H7 (cell line): ENCODE results near the gene PRAMEF26. TPM values are rescaled to one million over a fixed set of nuclear protein-coding genes. Genes with fewer than 3 reads are reported as not detected.
"Not testable (repeated sequence)": the region's sequence is repeated elsewhere in the genome, so short reads cannot be mapped to it uniquely, and the experiment has no call there.

Source experiments
- DNase-seq: peaks from one replicate; pipeline ENCODE4 v3.0.0; 2012
- H3K27me3 ChIP-seq: 2 replicates; pipeline ENCODE4 v1.6.0; 2011; ENCODE audit warnings: mild to moderate bottlenecking, low read length; ENCODE audit not compliant: control insufficient read depth, insufficient read depth
- H3K36me3 ChIP-seq: replicated peaks from 2 replicates; pipeline ENCODE4 v1.5.1; 2011; ENCODE audit warnings: low read length; ENCODE audit not compliant: control insufficient read depth, insufficient read depth
- H3K4me3 ChIP-seq: 2 replicates; pipeline ENCODE4 v1.5.1; 2011; ENCODE audit warnings: low read depth, mild to moderate bottlenecking, control low read depth, low read length, moderate library complexity; ENCODE audit not compliant: insufficient read depth
- total RNA-seq: library from RNA; depleted of rRNA; stranded (reverse); fragments of >200 nt; shearing (Covaris generic); gene quantifications from 2 replicates; pipeline ENCODE4 v1.2.3, GENCODE V29; 2014; rRNA removed

The PRAMEF26 gene
- not detected in 2 replicates for total RNA-seq

DNA sequence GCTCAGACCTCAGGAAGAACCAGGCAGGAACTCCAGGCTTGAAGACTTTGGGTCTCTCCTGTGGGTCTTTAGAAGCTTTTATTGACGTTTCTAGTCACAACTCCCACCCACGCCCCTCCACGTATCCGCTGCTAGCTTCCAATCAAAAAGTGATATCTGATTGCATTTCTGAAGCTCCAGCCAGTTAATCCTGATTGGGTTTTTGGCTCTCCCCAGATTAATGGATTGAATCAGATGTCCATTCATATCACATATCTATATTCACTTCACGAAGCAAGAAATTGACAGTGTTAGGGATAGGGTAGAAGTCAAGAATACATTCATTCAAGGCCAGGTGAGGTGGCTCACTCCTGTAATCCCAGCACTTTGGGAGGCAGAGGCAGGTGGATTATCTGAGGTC lies at the start of gene PRAMEF26:
Gene PRAMEF26 (minus strand): TSS at position 101 of the 400 bp plus-strand sequence. CDS start 2,914 bp downstream, outside the sequence.
- H3K36me3 ChIP-seq, H3K4me3 ChIP-seq, DNase-seq, H3K27me3 ChIP-seq: not testable (repeated sequence)

- H3K27me3 ChIP-seq, H3K4me3 ChIP-seq, DNase-seq, H3K36me3 ChIP-seq: not testable (repeated sequence)
These were observed 45.5 kb upstream of the PRAMEF26 start, which contains the start of gene PRAMEF13 for GRCh38 chr1:13201309-13201708. Gene PRAMEF13 (minus strand): TSS chr1:13201409. CDS start chr1:13199589, 1,820 bp downstream.

- DNase-seq, H3K27me3 ChIP-seq, H3K36me3 ChIP-seq, H3K4me3 ChIP-seq: not testable (repeated sequence)
These were observed 15.7 kb upstream of the PRAMEF26 start, which contains the start of gene PRAMEF9 for GRCh38 chr1:13171548-13171947. Gene PRAMEF9 (plus strand): TSS chr1:13171848. CDS start chr1:13175281, 3,433 bp downstream.

- not testable (repeated sequence) for DNase-seq, H3K36me3 ChIP-seq, H3K27me3 ChIP-seq, H3K4me3 ChIP-seq
These were observed 9.7 kb upstream of the PRAMEF26 start, which contains the start of gene HNRNPCL4 for GRCh38 chr1:13165531-13165930. Gene HNRNPCL4 (minus strand): TSS chr1:13165631. CDS start chr1:13165467, 164 bp downstream.

DNA sequence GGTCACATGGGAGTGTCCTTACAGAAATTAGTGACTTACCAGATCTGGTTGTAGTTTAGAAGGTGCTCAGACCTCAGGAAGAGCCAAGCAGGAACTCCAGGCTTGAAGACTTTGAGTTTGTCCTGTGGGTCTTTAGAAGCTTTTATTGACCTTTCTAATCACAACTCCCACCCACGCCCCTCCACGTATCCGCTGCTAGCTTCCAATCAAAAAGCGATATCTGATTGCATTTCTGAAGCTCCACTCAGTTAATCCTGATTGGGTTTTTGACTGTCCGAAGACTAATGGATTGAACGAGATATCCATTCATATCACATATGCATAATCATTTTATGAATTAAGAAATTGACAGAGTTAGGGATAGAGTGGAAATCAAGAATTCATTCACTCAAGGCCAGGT lies 39.1 kb downstream of the PRAMEF26 start, which contains the start of gene HNRNPCL2:
Gene HNRNPCL2 (minus strand): TSS at position 101 of the 400 bp plus-strand sequence. CDS start 454 bp downstream, outside the sequence.
- not testable (repeated sequence) for DNase-seq, H3K36me3 ChIP-seq, H3K27me3 ChIP-seq, H3K4me3 ChIP-seq

Other genes with a start within 250 kb of the PRAMEF26 start
- not detected in 2 replicates for gene PRAMEF7, start 239.4 kb downstream of the PRAMEF26 start, total RNA-seq
- gene PRAMEF6, start 208.4 kb downstream of the PRAMEF26 start, total RNA-seq, result not detected in 2 replicates
- not detected in 2 replicates for gene PRAMEF27, start 99.4 kb downstream of the PRAMEF26 start, total RNA-seq
- gene HNRNPCL3, start 95.2 kb downstream of the PRAMEF26 start, total RNA-seq, result not detected in 2 replicates
- gene PRAMEF25, start 85.2 kb downstream of the PRAMEF26 start, total RNA-seq, result not detected in 2 replicates
- gene HNRNPCL2, start 39.2 kb downstream of the PRAMEF26 start, total RNA-seq, result not detected in 2 replicates
- not detected in 2 replicates for gene HNRNPCL4, start 9.6 kb upstream of the PRAMEF26 start, total RNA-seq
- gene PRAMEF9, start 15.8 kb upstream of the PRAMEF26 start, total RNA-seq, result not detected in 2 replicates
- not detected in 2 replicates for gene PRAMEF13, start 45.4 kb upstream of the PRAMEF26 start, total RNA-seq
- not detected in 2 replicates for gene PRAMEF18, start 70.1 kb upstream of the PRAMEF26 start, total RNA-seq
- not detected in 2 replicates for gene PRAMEF5, start 98.2 kb upstream of the PRAMEF26 start, total RNA-seq
- gene PRAMEF8, start 129.1 kb upstream of the PRAMEF26 start, total RNA-seq, result not detected in 2 replicates
- gene PRAMEF33, start 147.5 kb upstream of the PRAMEF26 start, total RNA-seq, result not detected in 2 replicates
- not detected in 2 replicates for gene PRAMEF15, start 159.6 kb upstream of the PRAMEF26 start, total RNA-seq
- not detected in 2 replicates for gene PRAMEF14, start 191.1 kb upstream of the PRAMEF26 start, total RNA-seq
- gene PRAMEF19, start 215.9 kb upstream of the PRAMEF26 start, total RNA-seq, result not detected in 2 replicates
- not detected in 2 replicates for gene PRAMEF17, start 233.6 kb upstream of the PRAMEF26 start, total RNA-seq